CD14-positive monocyte (primary cell): ENCODE data around the gene MTUS2. TPM values are rescaled to one million over a fixed set of nuclear protein-coding genes. Genes with fewer than 3 reads are reported as not detected.

Experiments
- DNase-seq, 3 donors: peaks; one replicate each; pipeline ENCODE4 v3.0.0-alpha.2; 2011 to 2022
- H2AFZ ChIP-seq: 2 replicates; pipeline ENCODE4 v1.6.0; 2012; ENCODE audit warnings: mild to moderate bottlenecking, low read depth, low read length, inconsistent platforms; ENCODE audit not compliant: insufficient read depth, poor library complexity, severe bottlenecking
- H3K27ac ChIP-seq, 2 donors: 1 replicate in 1 of 2; 2 replicates in 1 of 2; pipeline ENCODE4 v1.5.1; 2012 to 2013; ENCODE audit warnings: low read length in 2 of 2, control low read depth in 1 of 2, inconsistent platforms in 1 of 2, low read depth in 1 of 2, mild to moderate bottlenecking in 1 of 2
- H3K27me3 ChIP-seq, 2 donors: one replicate each; pipeline versions ENCODE4 v1.6.0 to v1.6.1; 2011 to 2013; ENCODE audit warnings: low read length in 2 of 2; ENCODE audit not compliant: control insufficient read depth in 2 of 2, insufficient read depth in 2 of 2
- H3K36me3 ChIP-seq, 2 donors: replicated peaks in 1 of 2; 1 replicate in 1 of 2; 2 replicates in 1 of 2; pipeline versions ENCODE4 v1.5.1 to v1.6.1; 2012 to 2013; ENCODE audit warnings: low read length in 2 of 2, control low read depth in 1 of 2, inconsistent platforms in 1 of 2, mild to moderate bottlenecking in 1 of 2; ENCODE audit not compliant: insufficient read depth in 2 of 2, control insufficient read depth in 1 of 2
- H3K4me1 ChIP-seq, 2 donors: 1 replicate in 1 of 2; 2 replicates in 1 of 2; pipeline versions ENCODE4 v1.5.1 to v1.6.1; 2012 to 2013; ENCODE audit warnings: low read length in 2 of 2, control low read depth in 1 of 2, inconsistent platforms in 1 of 2, mild to moderate bottlenecking in 1 of 2, moderate library complexity in 1 of 2; ENCODE audit not compliant: insufficient read depth in 2 of 2, control insufficient read depth in 1 of 2
- H3K4me2 ChIP-seq: replicated peaks from 2 replicates; pipeline ENCODE3; 2012; ENCODE audit warnings: low read length, moderate library complexity, mild to moderate bottlenecking; ENCODE audit not compliant: poor library complexity, severe bottlenecking; ENCODE audit errors: extremely low read depth
- H3K4me3 ChIP-seq, 3 experiments: fragments of 200-600 bp in 1 of 3; sonication (generic) in 1 of 3; replicated peaks in 1 of 3; 1 replicate in 2 of 3; 2 replicates in 1 of 3; pipeline ENCODE4 v1.5.1; 2011 to 2013; ENCODE audit warnings: low read length in 3 of 3, mild to moderate bottlenecking in 3 of 3, control low read depth in 2 of 3, low read depth in 2 of 3, inconsistent platforms in 1 of 3, moderate library complexity in 1 of 3
- H3K79me2 ChIP-seq: 2 replicates; pipeline ENCODE4 v1.6.0; 2012; ENCODE audit warnings: mild to moderate bottlenecking, control low read depth, inconsistent platforms, low read length, moderate library complexity; ENCODE audit not compliant: insufficient read depth
- H3K9ac ChIP-seq: 2 replicates; pipeline ENCODE4 v1.6.0; 2017; ENCODE audit warnings: low read length, mild to moderate bottlenecking; ENCODE audit not compliant: insufficient read depth, poor library complexity, severe bottlenecking
- H3K9me3 ChIP-seq, 2 donors: replicated peaks in 1 of 2; 1 replicate in 1 of 2; 2 replicates in 1 of 2; pipeline versions ENCODE4 v1.5.1 to v1.6.1; 2012 to 2013; ENCODE audit warnings: low read length in 2 of 2, control low read depth in 1 of 2; ENCODE audit not compliant: control insufficient read depth in 1 of 2, insufficient read depth in 1 of 2
- H4K20me1 ChIP-seq: 2 replicates; pipeline ENCODE4 v1.6.0; 2012; ENCODE audit warnings: mild to moderate bottlenecking, low read length, control low read depth, moderate library complexity; ENCODE audit not compliant: insufficient read depth
- H3K27ac Mint-ChIP-seq, 7 donors: one replicate each; pipeline ENCODE4 v1.8.0; 2020; ENCODE audit warnings: mild to moderate bottlenecking in 7 of 7, mixed read lengths in 7 of 7, moderate library complexity in 6 of 7, inconsistent platforms in 2 of 7
- H3K27me3 Mint-ChIP-seq, 3 donors: one replicate each; pipeline ENCODE4 v1.8.0; 2021 to 2022; ENCODE audit warnings: low read depth in 3 of 3, mild to moderate bottlenecking in 3 of 3, mixed read lengths in 3 of 3, moderate library complexity in 3 of 3, inconsistent platforms in 1 of 3
- H3K36me3 Mint-ChIP-seq, 2 donors: one replicate each; pipeline ENCODE4 v1.8.0; 2020; ENCODE audit warnings: mixed read lengths in 2 of 2, inconsistent platforms in 1 of 2, mild to moderate bottlenecking in 1 of 2
- H3K4me1 Mint-ChIP-seq: one replicate; pipeline ENCODE4 v1.8.0; 2020; ENCODE audit warnings: mild to moderate bottlenecking, mixed read lengths
- H3K4me3 Mint-ChIP-seq, 2 donors: one replicate each; pipeline ENCODE4 v1.8.0; 2020; ENCODE audit warnings: mild to moderate bottlenecking in 2 of 2, mixed read lengths in 2 of 2, moderate library complexity in 1 of 2
- H3K9me3 Mint-ChIP-seq, 7 donors: one replicate each; pipeline ENCODE4 v1.8.0; 2020 to 2022; ENCODE audit warnings: mixed read lengths in 7 of 7, mild to moderate bottlenecking in 6 of 7, moderate library complexity in 6 of 7, inconsistent platforms in 2 of 7
- WGBS: methylation state at CpG from one replicate; pipeline ENCODE4 v1.1.5; 2013; ENCODE audit warnings: missing lambda C conversion rate; ENCODE audit not compliant: insufficient coverage; 5-methylcytosine and 5-hydroxymethylcytosine counted together
- intact Hi-C, 2 donors: fragments of 100-400 bp; cut with micrococcal nuclease; formaldehyde crosslinking; loops; one replicate each; pipeline versions ENCODE4 v1.15.0 to v1.15.1; 2023
- polyA plus RNA-seq, 3 donors: library from polyadenylated mRNA; depleted of rRNA in 1 of 3; unstranded in 2 of 3; stranded (reverse) in 1 of 3; fragments of 300-500 nt in 2 of 3; fragments of >200 nt in 1 of 3; fragmentation: Illumina TruSeq in 2 of 3; gene quantifications; 1 replicate in 2 of 3; 2 replicates in 1 of 3; pipeline ENCODE4 v1.2.3, GENCODE V29; 2012 to 2021
- TF ChIP-seq, protein P1 (sequence below): fragments of 200-600 bp; IDR thresholded peaks from one replicate; pipeline ENCODE4 v1.8.0; 2022; ENCODE audit warnings: antibody characterized with exemption, mild to moderate bottlenecking

Gene MTUS2
- polyA plus RNA-seq, 3 donors: 0.04 TPM; not detected in 2

DNA sequence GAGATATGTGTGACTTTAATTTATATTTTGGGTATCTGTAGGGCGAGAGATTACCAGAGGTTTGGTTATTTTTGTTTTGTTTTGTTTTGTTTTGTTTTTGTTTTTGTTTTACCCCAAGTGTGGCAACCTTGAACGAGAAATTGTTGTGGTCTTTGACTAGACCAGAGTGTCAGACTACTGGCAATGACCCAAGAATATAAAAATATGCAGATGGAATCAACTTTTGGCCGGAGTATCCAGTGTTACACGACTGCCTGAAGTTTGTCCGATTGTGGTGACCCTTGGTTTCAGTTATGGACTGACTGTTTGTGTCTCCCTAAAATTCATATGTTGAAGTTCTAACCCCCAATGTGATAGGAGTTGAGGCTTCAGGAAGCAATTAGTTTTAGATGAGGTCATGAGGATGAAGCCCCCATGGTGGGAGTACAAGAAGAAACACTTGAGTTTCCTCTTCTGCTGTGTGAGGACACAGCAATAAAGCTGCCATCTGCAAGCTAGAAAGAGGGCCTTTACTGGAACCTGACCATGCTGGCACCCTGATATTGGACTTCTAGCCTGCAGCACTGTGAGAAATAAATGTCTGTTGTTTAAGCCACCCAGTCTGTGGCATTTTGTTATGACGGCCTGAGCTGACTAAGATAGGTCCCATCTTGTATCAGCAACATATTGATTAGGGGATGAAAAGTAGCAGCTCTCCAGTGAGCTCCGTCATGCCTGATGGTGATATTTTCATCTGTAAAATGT is 261.7 kb downstream of the MTUS2 start:
- peaks cover 0 to 3% (median 0%) of the 10 kb centered on the region in 3 donors for H3K27me3 Mint-ChIP-seq
- no peak overlapping the region for H3K4me3 Mint-ChIP-seq
- peaks cover 0 to 8% (median 2%) of the 10 kb centered on the region in 7 donors for H3K9me3 Mint-ChIP-seq
- DNase-seq: no peak
- 85% methylated on average over 5 of the region's 7 CpGs for WGBS
- Histone ChIP-seq H3K4me1 (no peaks in the 10 kb centered on the region), H2AFZ (no peak overlapping the region), H3K9me3 (no peaks in the 10 kb centered on the region), H3K9ac (no peak overlapping the region), H3K27me3 (no peaks in the 10 kb centered on the region), H3K79me2 (no peaks in the 10 kb centered on the region), H3K4me3 (no peak overlapping the region), H3K27ac (no peak overlapping the region), H4K20me1 (no peaks in the 10 kb centered on the region), H3K36me3 (no peaks in the 10 kb centered on the region), H3K4me2 (no peak overlapping the region)
- H3K36me3 Mint-ChIP-seq: no peaks in the 10 kb centered on the region
- TF ChIP-seq, protein P1, sequence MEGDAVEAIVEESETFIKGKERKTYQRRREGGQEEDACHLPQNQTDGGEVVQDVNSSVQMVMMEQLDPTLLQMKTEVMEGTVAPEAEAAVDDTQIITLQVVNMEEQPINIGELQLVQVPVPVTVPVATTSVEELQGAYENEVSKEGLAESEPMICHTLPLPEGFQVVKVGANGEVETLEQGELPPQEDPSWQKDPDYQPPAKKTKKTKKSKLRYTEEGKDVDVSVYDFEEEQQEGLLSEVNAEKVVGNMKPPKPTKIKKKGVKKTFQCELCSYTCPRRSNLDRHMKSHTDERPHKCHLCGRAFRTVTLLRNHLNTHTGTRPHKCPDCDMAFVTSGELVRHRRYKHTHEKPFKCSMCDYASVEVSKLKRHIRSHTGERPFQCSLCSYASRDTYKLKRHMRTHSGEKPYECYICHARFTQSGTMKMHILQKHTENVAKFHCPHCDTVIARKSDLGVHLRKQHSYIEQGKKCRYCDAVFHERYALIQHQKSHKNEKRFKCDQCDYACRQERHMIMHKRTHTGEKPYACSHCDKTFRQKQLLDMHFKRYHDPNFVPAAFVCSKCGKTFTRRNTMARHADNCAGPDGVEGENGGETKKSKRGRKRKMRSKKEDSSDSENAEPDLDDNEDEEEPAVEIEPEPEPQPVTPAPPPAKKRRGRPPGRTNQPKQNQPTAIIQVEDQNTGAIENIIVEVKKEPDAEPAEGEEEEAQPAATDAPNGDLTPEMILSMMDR: no peak
- peak overlapping the region in 1 of 7 donors; percentile 32 for H3K27ac Mint-ChIP-seq
- intact Hi-C loops: no loop called here
- peaks cover 2% of the 10 kb centered on the region for H3K4me1 Mint-ChIP-seq

GRCh38 chr13:29099781-29100406 is 279.8 kb downstream of the MTUS2 start:
- Histone ChIP-seq H3K27me3 (no peaks in the 10 kb centered on the region), H4K20me1 (no peaks in the 10 kb centered on the region), H3K36me3 (no peaks in the 10 kb centered on the region), H3K9ac (no peak overlapping the region), H3K79me2 (no peaks in the 10 kb centered on the region), H2AFZ (no peak overlapping the region), H3K4me2 (no peak overlapping the region), H3K9me3 (no peaks in the 10 kb centered on the region), H3K4me3 (no peak overlapping the region), H3K27ac (no peak overlapping the region), H3K4me1 (no peaks in the 10 kb centered on the region)
- Mint-ChIP-seq H3K4me1 (no peaks in the 10 kb centered on the region), H3K27ac (no peak overlapping the region), H3K4me3 (no peak overlapping the region), H3K27me3 (peaks cover 0 to 2% (median 0%) of the 10 kb centered on the region in 3 donors), H3K36me3 (no peaks in the 10 kb centered on the region), H3K9me3 (peaks cover 0 to 7% (median 4%) of the 10 kb centered on the region in 7 donors)
- intact Hi-C loops: no loop called here
- no peak for DNase-seq
- WGBS: no CpG with 5 or more reads among the region's 2 CpGs
- TF ChIP-seq, protein P1: no peak
